ENCODE data around the gene SGCA. TPM values are rescaled to one million over a fixed set of nuclear protein-coding genes. Genes with fewer than 3 reads are reported as not detected.
A peak's percentile ranks its signal among the peaks of the same experiment; 100 is the strongest.

Gene SGCA
- total and polyA plus RNA-seq, 2 of the 8 experiments (the other 6 are each of a cell fraction or from before 2014, with no cell fraction given) = 0.12 TPM; not detected in 1

DNA sequence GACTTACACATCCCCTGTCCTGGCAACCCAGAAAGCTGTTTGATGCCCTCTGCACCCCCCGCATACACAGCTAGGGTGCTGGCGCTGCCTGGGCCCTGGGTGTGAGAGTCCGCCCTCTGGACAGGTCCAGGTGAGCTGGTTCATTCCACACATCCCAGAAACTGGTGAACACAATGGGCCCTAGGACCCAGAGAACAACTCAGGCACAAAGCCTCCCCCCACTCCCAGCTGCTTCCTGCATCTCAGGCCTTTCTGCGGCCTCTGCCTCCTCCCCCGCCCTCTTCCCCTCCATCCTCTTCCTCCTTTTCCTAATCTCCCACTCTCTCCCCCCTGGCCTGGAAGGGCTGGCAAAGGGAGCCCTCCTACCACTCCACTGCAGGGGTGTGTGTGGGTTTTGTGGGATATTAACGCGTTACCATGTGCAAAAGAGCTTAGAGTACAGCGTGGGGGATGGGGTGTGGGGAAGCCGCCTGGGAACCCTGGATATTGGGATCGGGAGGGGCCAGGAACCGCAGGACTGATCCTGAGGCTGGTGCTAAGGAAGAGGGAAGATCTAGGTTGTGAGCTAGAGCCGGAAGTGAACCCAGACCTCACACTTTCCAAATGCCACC lies 13.8 kb upstream of the SGCA start:
- H2BK12ac ChIP-seq (ENCODE audit: low read depth, low read length) = no peak overlapping the region
- peaks cover 0 to 22% (median 15%) of the 10 kb centered on the region in 4 experiments; a peak in 6 of 7 replicates for H3K4me1 ChIP-seq (replicated peaks in 1 of 4; ENCODE audit: control insufficient read depth in 3 of 4, insufficient read depth in 4 of 4, low read length in 3 of 4)
- H3K4me3 ChIP-seq (ENCODE audit: extremely low read depth in 1 of 4, insufficient read depth in 2 of 4, low read depth in 3 of 4, low read length in 4 of 4) = peak overlapping the region; percentile 21 to 64 (median 52); a peak in 7 of 8 replicates
- H3K79me2 ChIP-seq (ENCODE audit: control insufficient read depth in 1 of 2, insufficient read depth in 2 of 2, low read length in 2 of 2) = no peaks in the 10 kb centered on the region
- peaks cover 2 to 17% (median 15%) of the 10 kb centered on the region in 4 experiments; a peak in 6 of 7 replicates for H3K27me3 ChIP-seq (replicated peaks in 1 of 4; ENCODE audit: control insufficient read depth in 3 of 4, extremely low read depth in 1 of 4, insufficient read depth in 3 of 4, low read length in 3 of 4)
- 8% methylated on average over 12 of the region's 12 CpGs; no CpG with 5 or more reads in 1 of the 2 experiments for WGBS, 2 experiments (ENCODE audit: extremely low coverage in 1 of 2, insufficient coverage in 1 of 2, insufficient read length in 1 of 2, insufficient replicate concordance in 2 of 2, low coverage in 1 of 2, low lambda C conversion rate in 2 of 2, missing lambda C conversion rate in 1 of 2)
- H3K23me2 ChIP-seq (ENCODE audit: low read depth, low read length) = peaks cover 30% of the 10 kb centered on the region
- no peak overlapping the region for H3K23ac ChIP-seq (ENCODE audit: insufficient read length)
- no peak overlapping the region for H2BK15ac ChIP-seq (ENCODE audit: low read length)
- H3K27ac ChIP-seq (ENCODE audit: low read depth, low read length) = peak overlapping the region; percentile 30; the same call in 1 of the 2 replicates
- H3K36me3 ChIP-seq (ENCODE audit: control insufficient read depth in 2 of 4, insufficient read depth in 4 of 4, low read length in 3 of 4) = no peaks in the 10 kb centered on the region
- H3K9ac ChIP-seq (replicated peaks in 1 of 4; ENCODE audit: extremely low read depth in 1 of 4, low read depth in 3 of 4, low read length in 3 of 4) = no peak overlapping the region
- peak overlapping the region; percentile 79 for H4K91ac ChIP-seq (replicated peaks; ENCODE audit: insufficient read length, low read length)
- peaks cover 5 to 6% of the 10 kb centered on the region in 2 experiments for H4K20me1 ChIP-seq (replicated peaks in 1 of 2; ENCODE audit: control insufficient read depth in 1 of 2, insufficient read depth in 2 of 2, low read length in 2 of 2)
- peak in 1 of 2 experiments; percentile 85 for DNase-seq (ENCODE audit: low read depth in 1 of 2, low spot score in 2 of 2)
- H2BK20ac ChIP-seq (ENCODE audit: low read length) = peak overlapping the region; percentile 66; the same call in 1 of the 2 replicates
- no peak for FAIRE-seq
- POLR2A ChIA-PET (ENCODE audit: partially characterized antibody) = interaction anchor here (0.6 to 2.6 kb wide), 17 partner anchors 9 to 294 kb away, joined by 3 to 25 read pairs (median 4); partner anchors contain the start of genes COL1A1, PDK2 and SAMD14
- peak overlapping the region; percentile 87 to 88 for H3K4me2 ChIP-seq (ENCODE audit: insufficient read depth in 1 of 2, low read depth in 2 of 2, low read length in 2 of 2)
- H2AK5ac ChIP-seq (ENCODE audit: low read depth, low read length) = no peak overlapping the region
- H3K4ac ChIP-seq (replicated peaks; ENCODE audit: insufficient read length, low read depth, low read length) = peak overlapping the region; percentile 76
- peak overlapping the region; percentile 73 for H2BK120ac ChIP-seq (replicated peaks; ENCODE audit: low read depth, low read length)
- H3K79me1 ChIP-seq (ENCODE audit: low read depth, low read length) = peaks cover 3% of the 10 kb centered on the region
- no peak overlapping the region for H3K14ac ChIP-seq (ENCODE audit: insufficient read length)
- peak overlapping the region; percentile 84 for H4K5ac ChIP-seq (ENCODE audit: insufficient read length, low read depth, low read length)
- no peak overlapping the region for H2AFZ ChIP-seq (ENCODE audit: low read length)
- H4K8ac ChIP-seq (ENCODE audit: extremely low read depth, insufficient read depth, low read length) = no peak overlapping the region
- peak overlapping the region; percentile 59 for H3K56ac ChIP-seq (replicated peaks; ENCODE audit: insufficient read length, low read depth, low read length)
- CTCF ChIA-PET (ENCODE audit: partially characterized antibody) = interaction anchor here (0.8 to 21.5 kb wide), 17 partner anchors 9 to 246 kb away, joined by 3 to 299 read pairs (median 5); partner anchors contain the start of genes LRRC59, PDK2, SAMD14 and SGCA
- no peaks in the 10 kb centered on the region for H3K9me3 ChIP-seq (ENCODE audit: insufficient read depth in 2 of 2, low read depth in 1 of 2, low read length in 1 of 2)
- H2BK5ac ChIP-seq (ENCODE audit: low read depth, low read length) = peak overlapping the region; percentile 93; the same call in 1 of the 2 replicates
- peak overlapping the region; percentile 94 for H3K18ac ChIP-seq (ENCODE audit: extremely low read depth, low read length)
- TF ChIP-seq EGR1 (IDR thresholded peaks at IDR 0.05; ENCODE audit: borderline replicate concordance, low read depth, low read length) = peak; percentile 98
- peak; percentile 4 for TF ChIP-seq KDM4A (IDR thresholded peaks at IDR 0.05; ENCODE audit: low read depth, low read length, severe bottlenecking)
- no peak for TF ChIP-seq SP2 (IDR thresholded peaks at IDR 0.05; ENCODE audit: low read length)
- no peak; the same call in 1 of the 2 replicates for TF ChIP-seq TBP (IDR thresholded peaks at IDR 0.05; ENCODE audit: low read depth, low read length)
- no peak for TF ChIP-seq POU5F1 (IDR thresholded peaks at IDR 0.05; ENCODE audit: low read depth, low read length)
- TF ChIP-seq CREB1 (IDR thresholded peaks at IDR 0.05) = peak; percentile 57; the same call in 1 of the 2 replicates
- no peak for TF ChIP-seq CEBPB (IDR thresholded peaks at IDR 0.05; ENCODE audit: low read depth, low read length)
- TF ChIP-seq, protein P1, sequence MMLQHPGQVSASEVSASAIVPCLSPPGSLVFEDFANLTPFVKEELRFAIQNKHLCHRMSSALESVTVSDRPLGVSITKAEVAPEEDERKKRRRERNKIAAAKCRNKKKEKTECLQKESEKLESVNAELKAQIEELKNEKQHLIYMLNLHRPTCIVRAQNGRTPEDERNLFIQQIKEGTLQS (IDR thresholded peaks at IDR 0.05; ENCODE audit: insufficient read depth, low read depth, low read length) = no peak
- TF ChIP-seq YY1 (IDR thresholded peaks at IDR 0.05; ENCODE audit: low read depth, low read length) = peak; percentile 20; the same call in 1 of the 2 replicates
- TF ChIP-seq ASH2L (IDR thresholded peaks at IDR 0.05; ENCODE audit: low read length) = peak; percentile 90
- TF ChIP-seq EZH2 (IDR thresholded peaks at IDR 0.05; ENCODE audit: low read depth, low read length, severe bottlenecking) = no peak
- no peak for TF ChIP-seq SAP30 (IDR thresholded peaks at IDR 0.05; ENCODE audit: insufficient read depth, insufficient replicate concordance, low read length)
